ENCODE measurements around the gene FAT3. TPM values are rescaled to one million over a fixed set of nuclear protein-coding genes. Genes with fewer than 3 reads are reported as not detected.

Gene FAT3
- total and polyA plus RNA-seq, 4 donors, result 0.06 to 1.3 (median 0.62) TPM

GRCh38 chr11:92219476-92219875, 5.1 kb upstream of the FAT3 start (continued):
- no peak for TF ChIP-seq REST (IDR thresholded peaks at IDR 0.05)

DNA sequence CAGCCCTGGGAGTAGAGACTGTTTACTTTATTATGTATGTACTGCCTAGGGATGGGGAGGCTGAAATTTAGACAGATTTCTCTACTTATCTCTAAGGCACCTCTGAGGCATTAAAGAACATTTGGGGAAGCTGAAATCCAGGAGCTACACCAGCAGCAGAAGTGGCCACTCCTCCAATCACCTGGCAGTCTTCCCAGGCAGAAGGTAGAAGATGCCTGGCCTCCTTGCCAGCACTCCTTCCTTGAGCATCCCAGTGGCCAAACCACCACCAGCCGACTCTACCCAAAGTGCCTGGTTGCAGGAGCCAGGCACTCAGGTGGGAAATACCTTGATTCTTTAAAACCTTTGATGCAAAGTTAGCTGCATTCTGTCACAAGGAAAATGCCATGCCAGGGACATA, 1.9 kb upstream of the FAT3 start:
- TF ChIP-seq YY1 (IDR thresholded peaks at IDR 0.05), result no peak
- no peak for TF ChIP-seq ZBTB33 (IDR thresholded peaks at IDR 0.05)
- TF ChIP-seq REST (IDR thresholded peaks at IDR 0.05), result no peak
- TF ChIP-seq HNF4A (conservative IDR thresholded peaks at IDR 0.05), result no peak
- TF ChIP-seq MAX (IDR thresholded peaks at IDR 0.05), result no peak
- TF ChIP-seq TAF1 (conservative IDR thresholded peaks at IDR 0.05), result no peak
- H3K9ac ChIP-seq (ENCODE audit: low read depth in 1 of 2, low read length in 2 of 2), result no peak overlapping the region
- H3K4me1 ChIP-seq (ENCODE audit: control insufficient read depth in 4 of 4, insufficient read depth in 4 of 4, low read length in 3 of 4), result peaks cover 9 to 22% (median 13%) of the 10 kb centered on the region in 4 donors
- peaks cover 0 to 3% (median 2%) of the 10 kb centered on the region in 4 donors for H3K9me3 ChIP-seq (ENCODE audit: control insufficient read depth in 4 of 4, low read length in 3 of 4)
- peaks cover 0 to 10% (median 7%) of the 10 kb centered on the region in 4 donors for H3K27me3 ChIP-seq (ENCODE audit: control insufficient read depth in 4 of 4, insufficient read depth in 4 of 4, low read length in 3 of 4)
- H3K27ac ChIP-seq (ENCODE audit: low read depth in 1 of 2, low read length in 2 of 2), result no peak overlapping the region
- H3K4me3 ChIP-seq (ENCODE audit: low read depth in 1 of 3, low read length in 3 of 3), result no peak overlapping the region
- no peaks in the 10 kb centered on the region for H3K36me3 ChIP-seq (ENCODE audit: control insufficient read depth in 4 of 4, insufficient read depth in 3 of 4, low read depth in 1 of 4, low read length in 3 of 4)
- no peak for DNase-seq (ENCODE audit: low spot score)
- WGBS, result 59% methylated on average over 1 of the region's 1 CpG

DNA sequence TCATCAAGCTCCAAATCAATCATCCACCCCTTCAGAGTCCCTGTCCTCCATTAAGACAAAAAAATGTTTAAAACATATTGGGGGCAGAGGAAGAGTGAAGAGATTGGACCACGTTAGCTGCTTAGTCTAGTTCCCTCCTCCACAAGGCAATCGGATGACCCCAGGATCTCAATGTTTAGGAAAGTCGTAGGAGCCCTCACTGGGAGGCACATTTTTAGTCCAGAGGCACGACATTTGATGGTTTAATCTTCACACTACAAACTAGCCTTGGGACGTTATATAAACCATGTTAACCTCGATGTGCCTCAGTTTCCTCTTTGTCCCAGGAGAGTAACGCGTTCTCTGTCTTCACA, 588 bp upstream of the FAT3 start:
- no peak overlapping the region for H3K27ac ChIP-seq (ENCODE audit: low read depth in 1 of 2, low read length in 2 of 2)
- peaks cover 0 to 10% (median 7%) of the 10 kb centered on the region in 4 donors for H3K27me3 ChIP-seq (ENCODE audit: control insufficient read depth in 4 of 4, insufficient read depth in 4 of 4, low read length in 3 of 4)
- peaks cover 0 to 3% (median 2%) of the 10 kb centered on the region in 4 donors for H3K9me3 ChIP-seq (ENCODE audit: control insufficient read depth in 4 of 4, low read length in 3 of 4)
- no peaks in the 10 kb centered on the region for H3K36me3 ChIP-seq (ENCODE audit: control insufficient read depth in 4 of 4, insufficient read depth in 3 of 4, low read depth in 1 of 4, low read length in 3 of 4)
- H3K4me1 ChIP-seq (ENCODE audit: control insufficient read depth in 4 of 4, insufficient read depth in 4 of 4, low read length in 3 of 4), result peaks cover 9 to 22% (median 13%) of the 10 kb centered on the region in 4 donors
- H3K4me3 ChIP-seq (ENCODE audit: low read depth in 1 of 3, low read length in 3 of 3), result peak overlapping the region in 1 of 3 donors; percentile 27
- H3K9ac ChIP-seq (ENCODE audit: low read depth in 1 of 2, low read length in 2 of 2), result no peak overlapping the region
- WGBS, result 2% methylated on average over 8 of the region's 8 CpGs
- no peak for DNase-seq (ENCODE audit: low spot score)
- TF ChIP-seq MAX (IDR thresholded peaks at IDR 0.05) (no peak), ATF3 (IDR thresholded peaks at IDR 0.05) (no peak), EGR1 (IDR thresholded peaks at IDR 0.05; ENCODE audit: low read depth in 2 of 2) (no peak), GABPA (IDR thresholded peaks at IDR 0.05 in 1 of 2, conservative IDR thresholded peaks at IDR 0.05 in 1 of 2) (no peak), SP1 (IDR thresholded peaks at IDR 0.05) (no peak), JUND (IDR thresholded peaks at IDR 0.05) (no peak)
